ENCODE results near the gene ZNF311. TPM values are rescaled to one million over a fixed set of nuclear protein-coding genes. Genes with fewer than 3 reads are reported as not detected.
"Not testable (repeated sequence)": the region's sequence is repeated elsewhere in the genome, so short reads cannot be mapped to it uniquely, and the experiment has no call there.

Gene ZNF311
- total RNA-seq, 2 donors from 2014 or later = 0.35 to 0.71 TPM

- H3K27me3 Mint-ChIP-seq; H3K9me3 Mint-ChIP-seq; H3K4me3 Mint-ChIP-seq; H3K27ac Mint-ChIP-seq; ATAC-seq (replicated peaks): not testable (repeated sequence)
- H3K4me1 Mint-ChIP-seq = peaks cover 12% of the 10 kb centered on the region
- H3K36me3 Mint-ChIP-seq (ENCODE audit: low read depth) = peaks cover 18% of the 10 kb centered on the region
Measured at GRCh38 chr6:28949656-28950195, 55.4 kb downstream of the ZNF311 start.

- H3K4me1 Mint-ChIP-seq = peaks cover 19% of the 10 kb centered on the region
Measured at GRCh38 chr6:28948782-28949486, 56.2 kb downstream of the ZNF311 start.

GRCh38 chr6:28947831-28948270 lies 57.3 kb downstream of the ZNF311 start:
- Mint-ChIP-seq H3K4me1 (peaks cover 14% of the 10 kb centered on the region), H3K4me3 (no peak overlapping the region), H3K27ac (no peak overlapping the region)

More at GRCh38 chr6:28948782-28949486, 56.2 kb downstream of the ZNF311 start:
- ATAC-seq (replicated peaks) = no peak
- Mint-ChIP-seq H3K27me3 (no peaks in the 10 kb centered on the region), H3K36me3 (ENCODE audit: low read depth) (peaks cover 26% of the 10 kb centered on the region), H3K27ac (no peak overlapping the region), H3K4me3 (no peak overlapping the region), H3K9me3 (no peaks in the 10 kb centered on the region)

DNA sequence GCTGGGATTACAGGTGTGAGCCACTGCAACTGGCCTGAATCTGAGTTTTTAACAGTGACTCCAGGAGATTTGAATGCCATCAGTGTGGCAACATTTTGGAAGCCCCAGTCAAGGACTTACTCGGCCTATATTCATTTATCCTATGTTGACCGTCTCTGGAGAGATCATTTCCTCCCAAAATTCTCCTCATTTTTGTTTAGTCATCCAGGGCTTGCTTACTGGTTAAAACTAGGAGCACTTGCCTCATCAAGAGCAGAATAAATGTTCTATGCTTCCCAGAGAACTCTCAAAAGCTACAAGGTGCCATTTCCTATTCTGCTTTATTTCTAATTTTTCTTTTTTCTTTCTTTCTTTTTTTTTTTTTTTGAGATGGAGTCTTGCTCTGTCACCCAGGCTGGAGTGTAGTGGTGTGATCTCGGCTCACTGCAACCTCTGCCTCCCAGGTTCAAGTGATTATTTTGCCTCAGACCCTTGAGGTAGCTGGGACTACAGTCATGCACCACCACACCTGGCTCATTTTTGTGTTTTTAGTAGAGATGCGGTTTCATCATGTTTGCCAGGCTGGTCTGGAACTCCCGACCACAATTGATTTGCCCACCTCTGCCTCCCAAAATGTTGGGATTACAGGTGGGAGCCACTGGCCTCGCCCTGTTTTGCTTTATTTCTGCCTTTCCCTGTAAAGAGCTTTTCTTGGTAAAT lies 57.9 kb downstream of the ZNF311 start:
- Mint-ChIP-seq H3K27ac (no peak overlapping the region), H3K9me3 (no peaks in the 10 kb centered on the region), H3K36me3 (ENCODE audit: low read depth) (peaks cover 23% of the 10 kb centered on the region), H3K4me3 (no peak overlapping the region), H3K4me1 (peaks cover 9% of the 10 kb centered on the region), H3K27me3 (no peaks in the 10 kb centered on the region)
- ATAC-seq (replicated peaks) = no peak

More at GRCh38 chr6:28947831-28948270, 57.3 kb downstream of the ZNF311 start:
- ATAC-seq (replicated peaks) = no peak
- no peaks in the 10 kb centered on the region for H3K9me3 Mint-ChIP-seq
- peaks cover 23% of the 10 kb centered on the region for H3K36me3 Mint-ChIP-seq (ENCODE audit: low read depth)
- no peaks in the 10 kb centered on the region for H3K27me3 Mint-ChIP-seq

DNA sequence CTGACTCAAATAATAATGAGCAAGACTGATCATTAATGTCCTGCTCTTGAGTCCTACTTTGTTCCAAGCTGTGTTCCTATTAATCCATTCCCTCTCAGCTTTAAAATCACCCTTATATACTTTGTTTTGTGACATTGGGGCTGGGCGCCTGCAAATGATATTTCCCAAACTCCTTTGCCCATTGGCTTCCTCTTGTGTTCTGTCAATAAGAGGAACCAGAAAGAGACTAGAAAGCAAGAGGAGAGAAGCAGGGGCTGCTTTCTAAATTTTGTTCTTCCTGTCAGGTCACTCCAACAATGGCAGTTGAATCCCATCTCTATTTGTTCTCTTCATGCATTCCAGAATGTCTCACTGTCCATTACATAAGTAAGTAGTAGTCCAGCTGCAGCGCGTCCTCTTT lies 59.8 kb downstream of the ZNF311 start:
- H3K4me1 Mint-ChIP-seq = peaks cover 23% of the 10 kb centered on the region
- no peaks in the 10 kb centered on the region for H3K27me3 Mint-ChIP-seq
- no peak overlapping the region for H3K27ac Mint-ChIP-seq
- H3K36me3 Mint-ChIP-seq (ENCODE audit: low read depth) = peaks cover 31% of the 10 kb centered on the region
- ATAC-seq (replicated peaks) = no peak
- H3K4me3 Mint-ChIP-seq = no peak overlapping the region
- no peaks in the 10 kb centered on the region for H3K9me3 Mint-ChIP-seq

Other genes with a start within 250 kb of the ZNF311 start
- gene TRIM27, start 81.3 kb downstream of the ZNF311 start, total RNA-seq = 10 to 100 TPM; 34.4 to 51.2 TPM
- not detected for gene OR2W1, start 39.9 kb upstream of the ZNF311 start, total RNA-seq
- not detected for gene OR2B3, start 82.0 kb upstream of the ZNF311 start, total RNA-seq
- gene OR2J1, start 94.2 kb upstream of the ZNF311 start, total RNA-seq = not detected
- gene OR2J3, start 102.7 kb upstream of the ZNF311 start, total RNA-seq = not detected
- not detected for gene OR2J2, start 165.6 kb upstream of the ZNF311 start, total RNA-seq